Tibial nerve (tissue), 4 donors: ENCODE measurements around the gene FPGS. TPM values are rescaled to one million over a fixed set of nuclear protein-coding genes. Genes with fewer than 3 reads are reported as not detected.
A peak's percentile ranks its signal among the peaks of the same experiment; 100 is the strongest.
"Not testable (repeated sequence)": the region's sequence is repeated elsewhere in the genome, so short reads cannot be mapped to it uniquely, and the experiment has no call there.

Source experiments
- DNase-seq, 2 donors: peaks; one replicate each; pipeline ENCODE4 v3.0.0-alpha.2; 2019; ENCODE audit warnings: low spot score in 2 of 2
- H3K27ac ChIP-seq, 4 donors: fragments of 200-600 bp; sonication (generic) in 3 of 4; one replicate each; pipeline ENCODE4 v1.5.1; 2017 to 2019; ENCODE audit warnings: mild to moderate bottlenecking in 1 of 4
- H3K27me3 ChIP-seq, 2 donors: fragments of 200-600 bp; sonication (generic) in 1 of 2; one replicate each; pipeline versions ENCODE4 v1.5.1 to v1.6.0; 2017 to 2019
- H3K36me3 ChIP-seq, 3 donors: fragments of 200-600 bp; sonication (generic); one replicate each; pipeline ENCODE4 v1.5.1; 2018 to 2019
- H3K4me1 ChIP-seq, 4 donors: fragments of 200-600 bp; sonication (generic) in 3 of 4; one replicate each; pipeline ENCODE4 v1.5.1; 2017 to 2019
- H3K4me3 ChIP-seq, 4 donors: fragments of 200-600 bp; sonication (generic) in 3 of 4; one replicate each; pipeline ENCODE4 v1.5.1; 2017 to 2019; ENCODE audit warnings: mild to moderate bottlenecking in 1 of 4, moderate library complexity in 1 of 4
- H3K9me3 ChIP-seq, 4 donors: fragments of 200-600 bp; sonication (generic) in 3 of 4; one replicate each; pipeline ENCODE4 v1.5.1; 2017 to 2019
- CTCF ChIP-seq, 5 experiments: fragments of 200-600 bp in 3 of 5; fragments of 450-650 bp in 2 of 5; sonication (generic) in 3 of 5; IDR thresholded peaks; one replicate each; pipeline ENCODE4 v1.5.1; 2016 to 2019; ENCODE audit warnings: antibody characterized with exemption in 5 of 5, mild to moderate bottlenecking in 3 of 5, moderate library complexity in 2 of 5
- EP300 ChIP-seq, 2 donors: sonication (generic); formaldehyde crosslinking; IDR thresholded peaks; one replicate each; pipeline ENCODE4 v1.6.1; 2017; ENCODE audit warnings: antibody characterized with exemption in 2 of 2, mild to moderate bottlenecking in 1 of 2
- POLR2A ChIP-seq, 2 donors: fragments of 450-650 bp; IDR thresholded peaks; one replicate each; pipeline ENCODE4 v1.6.1; 2017; ENCODE audit warnings: antibody characterized with exemption in 2 of 2, mild to moderate bottlenecking in 2 of 2, moderate library complexity in 2 of 2
- WGBS, 2 donors: methylation state at CpG; one replicate each; pipeline ENCODE4 v1.1.5; 2018; 5-methylcytosine and 5-hydroxymethylcytosine counted together
- total RNA-seq, 4 donors: library from RNA; depleted of rRNA; stranded (reverse); fragments of >200 nt; gene quantifications; one replicate each; pipeline ENCODE4 v1.1.0, GENCODE V29; 2016

FPGS gene
- total RNA-seq, 4 donors from 2014 or later = 136 to 309 (median 143) TPM

DNA sequence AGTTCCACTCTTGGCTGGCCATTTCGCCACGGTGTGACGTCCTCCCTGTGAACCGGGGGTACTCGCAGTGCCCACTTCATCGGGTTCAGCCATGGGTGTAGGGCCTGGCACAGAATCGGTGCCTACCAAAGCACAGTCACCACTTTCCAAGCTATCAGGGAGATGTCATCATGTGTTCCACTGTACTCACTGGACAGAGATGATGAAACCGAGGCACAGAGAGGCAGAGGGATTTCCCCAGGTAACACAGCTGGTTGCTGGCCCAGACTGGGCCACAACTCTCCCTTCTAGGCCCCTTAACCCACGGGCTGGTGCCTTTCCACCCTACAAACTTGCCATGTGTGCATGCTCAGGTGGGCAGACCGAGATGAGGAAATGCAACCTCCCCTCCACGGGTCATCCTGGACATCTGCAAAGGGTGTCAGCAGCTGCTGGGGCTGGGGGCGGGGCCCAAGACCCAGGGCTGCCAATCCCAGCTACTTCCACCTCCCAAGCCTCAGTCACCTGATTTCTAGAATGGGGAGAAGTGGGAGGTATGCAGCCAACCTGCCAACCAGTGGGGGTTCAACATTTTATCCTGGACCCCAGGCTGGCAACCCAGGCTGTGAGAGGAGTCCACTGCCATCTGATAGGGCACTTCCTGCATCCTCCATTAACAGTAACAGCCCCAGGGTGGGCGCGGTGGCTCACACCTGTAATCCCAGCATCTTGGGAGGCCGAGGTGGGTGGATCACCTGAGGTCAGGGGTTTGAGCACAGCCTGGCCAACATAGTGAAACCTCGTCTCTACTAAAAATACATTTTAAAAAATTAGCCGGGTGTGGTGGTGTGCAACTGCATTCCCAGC lies 23.3 kb upstream of the FPGS start:
- TF ChIP-seq POLR2A (IDR thresholded peaks at IDR 0.05) (no peak), EP300 (IDR thresholded peaks at IDR 0.05) (no peak), CTCF (IDR thresholded peaks at IDR 0.05) (no peak)
- Histone ChIP-seq H3K9me3 (no peaks in the 10 kb centered on the region), H3K27ac (peak overlapping the region; percentile 15 to 85 (median 74)), H3K27me3 (no peaks in the 10 kb centered on the region), H3K4me1 (peaks cover 0 to 52% (median 29%) of the 10 kb centered on the region in 4 donors), H3K4me3 (peak overlapping the region in 1 of 4 donors; percentile 33), H3K36me3 (no peaks in the 10 kb centered on the region)
- DNase-seq = no peak
- WGBS, 2 donors = 61 to 63% methylated on average over 17 of the region's 17 CpGs

DNA sequence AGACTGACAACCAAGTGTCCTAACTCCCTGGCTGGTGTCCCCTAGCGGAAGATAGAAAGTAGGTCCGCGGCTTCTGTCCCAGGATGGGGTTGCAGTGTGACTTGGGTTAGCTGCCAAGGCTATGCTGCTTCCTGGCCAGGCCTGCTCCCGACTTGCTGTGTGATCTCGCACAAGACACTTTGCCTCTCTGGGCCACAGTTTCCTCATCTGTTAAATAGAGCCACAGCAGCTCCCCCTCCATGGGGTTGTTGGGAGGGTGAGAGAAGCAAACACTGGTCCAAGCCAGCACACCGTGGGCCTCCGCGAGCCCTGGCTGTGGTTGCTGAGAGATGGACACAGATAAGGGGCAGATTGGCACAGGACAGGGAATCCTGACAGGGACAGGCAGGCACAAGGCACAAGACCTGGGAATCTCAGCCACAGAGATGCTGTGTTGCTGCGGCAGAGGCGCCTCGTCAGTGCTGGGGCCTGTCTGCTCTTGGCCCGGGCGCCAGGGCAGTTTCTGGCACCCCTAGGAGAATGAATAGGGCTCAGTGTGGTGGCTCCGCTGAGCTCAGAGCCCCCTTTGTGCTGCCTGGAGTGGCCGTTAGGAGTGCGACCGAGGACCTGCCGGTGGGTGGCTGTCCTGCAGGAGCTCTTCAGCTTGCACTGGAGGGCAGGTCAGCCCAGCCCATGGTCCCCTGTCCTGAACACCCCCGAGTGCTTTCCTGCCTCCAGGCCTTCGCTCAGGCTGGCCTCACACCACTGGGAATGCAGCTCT lies 22.4 kb upstream of the FPGS start:
- Histone ChIP-seq H3K4me3 (no peak overlapping the region), H3K9me3 (no peaks in the 10 kb centered on the region), H3K27ac (peak overlapping the region in 2 of 4 donors; percentile 71 to 80), H3K4me1 (peaks cover 0 to 58% (median 32%) of the 10 kb centered on the region in 4 donors), H3K36me3 (no peaks in the 10 kb centered on the region), H3K27me3 (no peaks in the 10 kb centered on the region)
- TF ChIP-seq CTCF (IDR thresholded peaks at IDR 0.05) (peak in 2 of 5 experiments; percentile 9 to 12), EP300 (IDR thresholded peaks at IDR 0.05) (no peak)
- WGBS, 2 donors = 54 to 59% methylated on average over 15 to 17 of the region's 20 CpGs
- no peak for DNase-seq

- not testable (repeated sequence) for DNase-seq
- peak in 1 of 5 experiments; percentile 4 for TF ChIP-seq CTCF (IDR thresholded peaks at IDR 0.05)
Observed at GRCh38 chr9:127780909-127781308, 21.8 kb upstream of the FPGS start.

GRCh38 chr9:127781806-127782205 lies 20.9 kb upstream of the FPGS start:
- WGBS, 2 donors = 96% methylated on average over 4 of the region's 4 CpGs
- no peaks in the 10 kb centered on the region for H3K36me3 ChIP-seq
- H3K27ac ChIP-seq = no peak overlapping the region
- no peaks in the 10 kb centered on the region for H3K9me3 ChIP-seq
- no peak for TF ChIP-seq EP300 (IDR thresholded peaks at IDR 0.05)
- TF ChIP-seq CTCF (IDR thresholded peaks at IDR 0.05) = no peak
- no peak for TF ChIP-seq POLR2A (IDR thresholded peaks at IDR 0.05)
- H3K27me3 ChIP-seq = no peaks in the 10 kb centered on the region
- no peak overlapping the region for H3K4me3 ChIP-seq
- H3K4me1 ChIP-seq = peaks cover 0 to 61% (median 35%) of the 10 kb centered on the region in 4 donors
- DNase-seq = no peak

More at GRCh38 chr9:127780909-127781308, 21.8 kb upstream of the FPGS start:
- H3K9me3 ChIP-seq, H3K36me3 ChIP-seq, H3K4me3 ChIP-seq, H3K27me3 ChIP-seq: not testable (repeated sequence)
- WGBS, 2 donors = 86 to 89% methylated on average over 9 of the region's 9 CpGs
- Histone ChIP-seq H3K27ac (peak overlapping the region in 2 of 4 donors; percentile 71 to 80), H3K4me1 (peaks cover 0 to 58% (median 32%) of the 10 kb centered on the region in 4 donors)
